GM19025 (cell line): ENCODE measurements around the gene KAT7.
"Not testable (repeated sequence)": the region's sequence is repeated elsewhere in the genome, so short reads cannot be mapped to it uniquely, and the experiment has no call there.

Experiments used
- ATAC-seq: cut with Tn5 transposase; IDR thresholded peaks from one replicate; pipeline ENCODE4 v1.9.1; 2021; ENCODE audit warnings: mild to moderate bottlenecking, low read depth, moderate library complexity; ENCODE audit not compliant: unreplicated experiment

The KAT7 gene

GRCh38 chr17:49788478-49789242, at the start of gene KAT7:
TSS of gene KAT7 (plus strand) at chr17:49788681. CDS start at chr17:49788835, 154 bp downstream.
- ATAC-seq: peak; percentile 94

GRCh38 chr17:49739641-49740271, 48.7 kb upstream of the KAT7 start:
- no peak for ATAC-seq

- peak; percentile 47 for ATAC-seq
Observed at GRCh38 chr17:49741009-49741691, 47.3 kb upstream of the KAT7 start.

GRCh38 chr17:49741692-49742076, 46.8 kb upstream of the KAT7 start:
- ATAC-seq: no peak

GRCh38 chr17:49742166-49742638, 46.3 kb upstream of the KAT7 start:
- ATAC-seq: no peak

GRCh38 chr17:49745175-49746139, 43.0 kb upstream of the KAT7 start:
- ATAC-seq: no peak

- ATAC-seq: peak; percentile 34
Observed at GRCh38 chr17:49746791-49747490, 41.5 kb upstream of the KAT7 start.

- no peak for ATAC-seq
Observed at GRCh38 chr17:49747632-49748031, 40.8 kb upstream of the KAT7 start.

GRCh38 chr17:49748223-49748622, 40.3 kb upstream of the KAT7 start:
- no peak for ATAC-seq

GRCh38 chr17:49748791-49749190, 39.7 kb upstream of the KAT7 start:
- ATAC-seq: peak; percentile 84

GRCh38 chr17:49749730-49750129, 38.8 kb upstream of the KAT7 start:
- no peak for ATAC-seq

GRCh38 chr17:49752508-49752907, 36.0 kb upstream of the KAT7 start:
- ATAC-seq: no peak

GRCh38 chr17:49753959-49754391, 34.5 kb upstream of the KAT7 start:
- ATAC-seq: no peak

GRCh38 chr17:49755663-49756283, 32.7 kb upstream of the KAT7 start:
- ATAC-seq: no peak

GRCh38 chr17:49756323-49757150, 31.9 kb upstream of the KAT7 start:
- no peak for ATAC-seq

GRCh38 chr17:49757151-49757777, 31.2 kb upstream of the KAT7 start:
- ATAC-seq: no peak

- ATAC-seq: not testable (repeated sequence)
Observed at GRCh38 chr17:49758464-49759010, 29.9 kb upstream of the KAT7 start.

GRCh38 chr17:49759203-49759602, 29.3 kb upstream of the KAT7 start:
- ATAC-seq: no peak
